ENCODE results near the gene SLC19A2.

GRCh38 chr1:169527451-169528214 is 41.9 kb upstream of the SLC19A2 start:
- peak in 1 of 5 experiments; percentile 30 for TF ChIP-seq CTCF (IDR thresholded peaks at IDR 0.05)
- no peak for TF ChIP-seq POLR2A (IDR thresholded peaks at IDR 0.05)
- TF ChIP-seq POLR2AphosphoS5 (IDR thresholded peaks at IDR 0.05): no peak
